ENCODE results near the gene HES7. TPM values are rescaled to one million over a fixed set of nuclear protein-coding genes. Genes with fewer than 3 reads are reported as not detected.

Gene HES7
- total RNA-seq, 4 donors from 2014 or later, result 2.1 TPM; not detected in 3

DNA sequence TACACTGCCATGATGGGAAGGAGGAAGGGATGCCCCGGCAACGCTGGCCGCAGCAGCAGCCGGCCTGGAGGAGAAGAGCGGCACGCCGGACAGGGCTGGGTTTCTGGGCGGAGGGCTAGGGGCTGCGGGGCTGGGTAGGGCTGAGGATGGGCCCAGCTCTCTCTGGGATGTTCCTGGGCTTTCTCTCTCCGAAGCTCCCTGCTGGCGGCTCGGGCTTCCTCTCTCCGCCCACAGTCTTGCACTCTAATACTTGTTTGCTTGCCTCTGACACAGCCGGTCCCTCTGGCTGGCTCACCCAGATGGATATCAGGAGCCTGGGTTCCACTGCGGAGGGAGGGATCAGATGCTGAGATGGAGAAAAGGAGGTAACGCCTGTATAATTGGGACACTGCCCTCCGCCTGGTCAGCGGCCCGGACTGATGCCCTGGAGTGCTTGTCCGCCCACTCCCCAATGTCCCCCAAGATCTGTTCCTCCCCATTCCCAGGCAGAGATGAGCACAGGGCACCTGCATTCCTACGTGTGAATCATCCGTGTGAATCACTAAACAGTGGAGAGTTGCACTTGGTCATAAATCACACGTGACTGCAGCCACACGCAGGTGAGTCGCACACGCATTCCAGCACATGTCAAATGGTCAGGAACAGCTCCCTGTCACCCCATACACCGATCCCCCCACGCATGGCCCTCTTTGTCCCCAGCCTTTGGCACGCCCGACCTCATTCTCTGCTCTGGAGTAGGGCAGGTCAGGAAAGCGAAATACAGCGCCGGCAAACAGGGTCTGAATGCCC lies 5.7 kb downstream of the HES7 start, which contains the start of gene ALOXE3:
ALOXE3 (minus strand) TSS at position 535 of the 789 bp plus-strand sequence; CDS start at position 11, 524 bp downstream.
- peak within 1 kb of the TSS; percentile 49 to 86 (median 62) for H3K4me3 ChIP-seq
- no peak for TF ChIP-seq CTCF (IDR thresholded peaks at IDR 0.05)
- no peak for TF ChIP-seq POLR2A (IDR thresholded peaks at IDR 0.05)
- no peak for TF ChIP-seq EP300 (IDR thresholded peaks at IDR 0.05)
- WGBS, 2 donors, result 0% methylated on average over 30 to 33 of the region's 33 CpGs
- H3K27me3 ChIP-seq, result peaks cover 0 to 32% of the 10 kb centered on the region in 2 donors
- H3K36me3 ChIP-seq, result no peaks in the 10 kb centered on the region
- H3K4me1 ChIP-seq, result peaks cover 0 to 56% (median 37%) of the 10 kb centered on the region in 4 donors
- DNase-seq (ENCODE audit: low spot score in 2 of 2), result peak in 1 of 2 donors; percentile 35
- H3K9me3 ChIP-seq, result no peaks in the 10 kb centered on the region
- H3K27ac ChIP-seq, result peak within 1 kb of the TSS; percentile 79 to 94 (median 86)

DNA sequence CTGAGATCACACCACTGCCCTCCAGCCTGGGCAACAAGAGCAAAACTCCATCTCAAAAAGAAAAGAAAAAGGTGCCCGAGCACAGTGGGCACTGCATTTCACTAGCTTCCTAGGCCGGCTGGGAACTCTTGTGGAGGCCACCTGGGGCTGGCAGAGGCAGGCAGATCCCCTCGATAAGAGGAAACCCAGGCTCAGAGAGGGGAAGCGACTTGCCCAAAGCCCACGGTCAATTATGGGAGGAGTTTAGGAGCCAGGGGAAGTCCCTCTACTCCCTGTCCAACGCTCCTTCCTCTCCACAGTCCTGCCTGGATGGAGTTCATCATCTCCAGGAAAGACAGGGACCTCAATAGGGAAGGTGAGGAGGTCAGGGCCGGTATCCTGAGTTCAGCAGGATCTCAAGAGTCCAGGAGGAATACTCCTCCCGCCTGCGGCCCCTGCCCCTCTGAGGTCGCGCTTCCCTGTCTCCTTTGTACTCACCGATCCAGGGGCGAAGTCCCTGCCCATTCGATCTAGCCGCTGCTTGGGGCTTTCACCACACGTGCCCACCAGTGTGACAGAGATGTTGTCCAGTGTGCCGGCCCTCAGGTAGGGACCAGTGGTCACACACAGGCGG lies 6.4 kb downstream of the HES7 start:
- DNase-seq (ENCODE audit: low spot score in 2 of 2), result no peak
- H3K9me3 ChIP-seq, result no peaks in the 10 kb centered on the region
- peaks cover 0 to 49% (median 33%) of the 10 kb centered on the region in 4 donors for H3K4me1 ChIP-seq
- peak overlapping the region in 3 of 4 donors; percentile 49 to 86 (median 63) for H3K4me3 ChIP-seq
- H3K27me3 ChIP-seq, result peaks cover 0 to 39% of the 10 kb centered on the region in 2 donors
- no peaks in the 10 kb centered on the region for H3K36me3 ChIP-seq
- TF ChIP-seq POLR2A (IDR thresholded peaks at IDR 0.05) (no peak), CTCF (IDR thresholded peaks at IDR 0.05) (no peak), EP300 (IDR thresholded peaks at IDR 0.05) (no peak)
- WGBS, 2 donors, result 8 to 10% methylated on average over 18 of the region's 18 CpGs
- H3K27ac ChIP-seq, result peak overlapping the region in 3 of 4 donors; percentile 79 to 94 (median 82)

GRCh38 chr17:8116776-8117175 lies 7.1 kb downstream of the HES7 start:
- H3K36me3 ChIP-seq, result no peaks in the 10 kb centered on the region
- DNase-seq (ENCODE audit: low spot score in 2 of 2), result no peak
- peaks cover 0 to 46% of the 10 kb centered on the region in 2 donors for H3K27me3 ChIP-seq
- TF ChIP-seq EP300 (IDR thresholded peaks at IDR 0.05) (no peak), CTCF (IDR thresholded peaks at IDR 0.05) (no peak), POLR2A (IDR thresholded peaks at IDR 0.05) (no peak)
- H3K4me1 ChIP-seq, result peaks cover 0 to 42% (median 29%) of the 10 kb centered on the region in 4 donors
- H3K9me3 ChIP-seq, result no peaks in the 10 kb centered on the region
- H3K27ac ChIP-seq, result no peak overlapping the region
- 65 to 66% methylated on average over 18 of the region's 18 CpGs for WGBS, 2 donors
- no peak overlapping the region for H3K4me3 ChIP-seq

DNA sequence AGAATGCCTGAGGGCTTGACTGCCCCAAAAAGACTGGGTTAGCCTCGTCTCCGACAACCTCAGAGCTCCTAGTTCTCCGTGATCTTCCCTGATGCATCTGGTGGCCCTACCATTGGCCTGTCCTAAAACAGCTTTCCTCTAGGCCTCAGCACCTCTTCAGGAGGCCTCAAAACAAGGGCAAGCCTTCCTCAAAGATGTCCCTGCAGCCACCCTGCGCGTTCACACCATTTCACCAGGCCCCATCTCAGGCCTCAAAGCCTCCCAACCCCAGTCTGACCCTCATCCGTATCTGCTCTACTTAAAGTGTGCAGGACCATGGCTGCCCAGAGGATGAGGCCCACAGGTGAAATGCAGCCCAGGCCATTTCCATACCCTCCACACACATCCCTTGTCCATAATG lies 13.0 kb downstream of the HES7 start:
- Histone ChIP-seq H3K27ac (no peak overlapping the region), H3K4me3 (no peak overlapping the region), H3K36me3 (no peaks in the 10 kb centered on the region), H3K4me1 (peaks cover 0 to 13% (median 6%) of the 10 kb centered on the region in 4 donors), H3K27me3 (peaks cover 0 to 74% of the 10 kb centered on the region in 2 donors), H3K9me3 (no peaks in the 10 kb centered on the region)
- TF ChIP-seq CTCF (IDR thresholded peaks at IDR 0.05), result no peak
- no peak for TF ChIP-seq POLR2A (IDR thresholded peaks at IDR 0.05)
- TF ChIP-seq EP300 (IDR thresholded peaks at IDR 0.05), result no peak
- DNase-seq (ENCODE audit: low spot score in 2 of 2), result no peak
- 90 to 93% methylated on average over 6 of the region's 6 CpGs for WGBS, 2 donors

GRCh38 chr17:8110456-8110804 lies 13.5 kb downstream of the HES7 start:
- WGBS, 2 donors, result 26 to 31% methylated on average over 8 to 10 of the region's 10 CpGs
- peak overlapping the region in 1 of 4 donors; percentile 29 for H3K4me3 ChIP-seq
- no peaks in the 10 kb centered on the region for H3K9me3 ChIP-seq

More at GRCh38 chr17:8110456-8110804, 13.5 kb downstream of the HES7 start:
- peaks cover 0 to 71% of the 10 kb centered on the region in 2 donors for H3K27me3 ChIP-seq
- no peak for DNase-seq (ENCODE audit: low spot score in 2 of 2)
- H3K36me3 ChIP-seq, result no peaks in the 10 kb centered on the region
- H3K27ac ChIP-seq, result no peak overlapping the region
- TF ChIP-seq POLR2A (IDR thresholded peaks at IDR 0.05) (no peak), CTCF (IDR thresholded peaks at IDR 0.05) (no peak), EP300 (IDR thresholded peaks at IDR 0.05) (no peak)
- H3K4me1 ChIP-seq, result peaks cover 0 to 13% (median 6%) of the 10 kb centered on the region in 4 donors
